HG02973 (cell line): ENCODE measurements around the gene LAPTM5.

Experiments used
- ATAC-seq: cut with Tn5 transposase; IDR thresholded peaks from one replicate; pipeline ENCODE4 v1.9.1; 2021; ENCODE audit warnings: moderate library complexity; ENCODE audit not compliant: unreplicated experiment

The LAPTM5 gene

DNA sequence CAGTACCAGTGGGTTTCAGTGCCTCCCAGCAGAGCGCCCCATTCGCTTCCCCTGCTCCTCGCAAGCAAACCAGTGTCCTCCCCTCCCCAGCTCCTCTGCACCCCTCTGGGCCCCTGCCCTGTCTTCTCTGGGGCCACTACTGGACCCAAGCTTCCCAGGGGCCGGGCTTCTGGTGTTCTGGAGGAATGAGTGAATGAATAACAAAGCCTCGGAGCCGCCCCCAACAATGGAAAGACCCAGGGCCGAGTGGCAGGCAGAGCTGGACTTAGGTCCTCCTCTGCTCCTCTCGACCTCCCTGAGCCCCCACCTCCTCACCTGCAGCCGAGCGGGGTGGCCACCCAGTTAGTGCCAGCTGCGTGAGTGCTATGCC is 71.8 kb downstream of the LAPTM5 start:
- no peak for ATAC-seq

DNA sequence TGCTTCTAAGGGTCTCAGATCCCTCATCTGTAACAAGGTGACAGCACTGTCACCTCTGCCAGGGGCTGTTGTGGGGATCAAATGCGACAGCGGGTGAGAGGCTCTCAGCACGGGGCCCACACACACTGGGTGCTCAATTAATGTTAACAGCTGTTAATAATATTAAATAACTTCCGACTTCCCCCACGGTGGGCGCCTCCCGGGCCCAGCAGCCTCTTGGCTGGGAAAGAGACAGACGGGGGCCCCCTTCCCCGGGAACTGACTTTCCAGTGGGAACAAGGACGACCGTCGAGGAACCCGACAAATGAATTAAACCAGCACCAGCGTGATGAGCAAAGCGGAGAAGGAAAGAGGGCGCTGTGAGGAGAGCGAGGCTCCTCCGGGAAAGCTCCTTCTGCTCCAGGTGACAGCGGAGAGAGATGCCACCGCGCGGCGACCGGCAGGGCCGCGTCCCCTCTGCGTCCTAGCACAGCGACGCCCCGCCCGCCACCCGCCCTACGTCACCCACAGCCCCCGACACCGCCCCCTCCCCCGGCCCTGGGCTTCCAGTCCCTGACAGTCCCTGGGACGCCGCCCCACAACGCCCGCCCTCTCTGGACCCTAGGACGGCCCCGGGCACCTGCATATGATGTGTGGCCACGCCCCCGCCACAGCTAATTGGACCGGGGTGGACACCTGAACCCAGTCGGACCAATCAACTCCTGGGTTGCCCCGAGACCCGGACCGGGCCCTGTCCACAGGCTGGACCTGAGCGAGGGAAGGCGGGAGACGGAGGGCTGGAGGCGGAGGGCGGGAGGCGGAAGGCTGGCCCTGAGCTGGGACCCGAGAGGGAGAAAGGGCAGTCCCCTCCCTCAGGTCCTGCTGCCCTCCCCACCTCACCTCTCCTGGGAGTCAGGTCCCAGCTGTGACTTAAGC is 72.4 kb downstream of the LAPTM5 start:
- no peak for ATAC-seq

DNA sequence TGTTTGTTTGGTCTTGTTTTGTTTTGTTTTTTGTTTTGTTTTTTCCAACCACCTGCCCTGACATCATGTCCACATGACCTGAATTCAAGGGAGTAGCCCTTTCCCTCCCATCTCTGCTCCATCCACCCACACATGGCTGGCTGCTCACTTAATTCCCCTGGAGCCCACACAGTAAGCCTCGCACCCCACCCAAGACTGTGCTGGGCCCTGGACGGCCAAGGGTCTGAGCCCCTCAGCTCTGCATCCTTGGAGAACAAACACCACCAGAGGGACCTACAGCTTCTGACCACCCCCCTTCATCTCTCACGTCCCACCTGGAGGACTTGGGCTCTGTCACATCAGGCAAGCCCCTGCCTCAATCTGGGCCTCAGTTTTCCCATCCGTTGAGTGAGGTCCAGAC is 73.3 kb downstream of the LAPTM5 start:
- no peak for ATAC-seq

DNA sequence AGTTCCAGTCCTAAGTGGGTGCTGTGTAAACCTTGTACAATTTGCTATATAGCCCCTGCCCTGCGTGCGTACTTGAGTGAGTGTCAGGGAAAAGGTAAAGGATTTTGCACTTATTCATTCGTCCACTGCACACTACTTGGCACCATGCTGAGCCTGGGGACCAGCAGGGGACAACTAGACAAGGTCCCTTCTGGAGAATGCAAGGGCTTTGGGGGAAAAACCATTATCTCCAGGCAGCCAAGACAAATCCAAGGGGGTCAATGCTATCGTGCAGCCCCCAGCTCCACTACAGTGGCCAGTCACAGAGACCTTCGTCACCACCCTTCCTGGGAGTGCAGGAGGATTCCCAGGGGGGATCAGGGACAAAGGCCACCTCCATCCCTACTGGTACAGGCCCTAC is 73.9 kb downstream of the LAPTM5 start:
- no peak for ATAC-seq
